KMS-11 (cell line): ENCODE results near the gene NDUFA11.

Experiments used
- H2AFZ ChIP-seq: fragments of 200-600 bp; sonication (generic); 2 replicates; pipeline ENCODE4 v1.6.1; 2016; ENCODE audit warnings: antibody characterized with exemption, mixed run types, low read depth
- H3K27ac ChIP-seq: fragments of 200-600 bp; sonication (generic); 2 replicates; pipeline ENCODE4 v1.6.1; 2016; ENCODE audit warnings: mild to moderate bottlenecking, mixed run types
- H3K27me3 ChIP-seq: fragments of 200-600 bp; sonication (generic); 2 replicates; pipeline ENCODE4 v1.6.1; 2017; ENCODE audit warnings: mild to moderate bottlenecking, low read depth, mixed run types, moderate library complexity; ENCODE audit not compliant: insufficient read depth
- H3K36me3 ChIP-seq: fragments of 200-600 bp; sonication (generic); 2 replicates; pipeline ENCODE4 v1.6.1; 2017; ENCODE audit warnings: mild to moderate bottlenecking, mixed run types; ENCODE audit not compliant: insufficient read depth
- H3K4me1 ChIP-seq: fragments of 200-600 bp; sonication (generic); 2 replicates; pipeline ENCODE4 v1.6.1; 2016; ENCODE audit warnings: mild to moderate bottlenecking, low read depth, mixed run types; ENCODE audit not compliant: poor library complexity, severe bottlenecking
- H3K4me2 ChIP-seq: fragments of 200-600 bp; sonication (generic); 2 replicates; pipeline ENCODE4 v1.7.0; 2016; ENCODE audit warnings: mild to moderate bottlenecking, mixed run types
- H3K4me3 ChIP-seq: fragments of 200-600 bp; sonication (generic); IDR thresholded peaks from 2 replicates; pipeline ENCODE4 v1.6.1; 2017; ENCODE audit warnings: low read depth, low read length, mixed read lengths; ENCODE audit not compliant: insufficient read depth
- H3K79me2 ChIP-seq: fragments of 200-600 bp; sonication (generic); 2 replicates; pipeline ENCODE4 v1.6.1; 2016; ENCODE audit warnings: low read depth, mixed run types; ENCODE audit not compliant: insufficient read depth
- H3K9ac ChIP-seq: fragments of 200-600 bp; sonication (generic); 2 replicates; pipeline ENCODE4 v1.6.1; 2016; ENCODE audit warnings: mild to moderate bottlenecking, mixed run types
- H4K20me1 ChIP-seq: fragments of 200-600 bp; sonication (generic); 2 replicates; pipeline ENCODE4 v1.6.1; 2016; ENCODE audit warnings: mild to moderate bottlenecking, mixed run types; ENCODE audit not compliant: insufficient read depth
- CTCF ChIP-seq: fragments of 200-600 bp; sonication (generic); conservative IDR thresholded peaks from 2 replicates; pipeline ENCODE4 v1.6.1; 2017; ENCODE audit warnings: low read depth, mild to moderate bottlenecking, antibody characterized with exemption, low read length, moderate library complexity, mixed read lengths

NDUFA11 gene

GRCh38 chr19:5905114-5905778, 1.7 kb upstream of the NDUFA11 start:
- Histone ChIP-seq H3K27ac (no peak overlapping the region), H3K27me3 (no peaks in the 10 kb centered on the region), H3K9ac (peak overlapping the region; percentile 50; the same call in 1 of the 2 replicates), H2AFZ (peak overlapping the region; percentile 51; the same call in 1 of the 2 replicates), H4K20me1 (no peaks in the 10 kb centered on the region; the same call in 1 of the 2 replicates), H3K4me2 (peak overlapping the region; percentile 47), H3K36me3 (no peaks in the 10 kb centered on the region), H3K79me2 (peaks cover 33% of the 10 kb centered on the region), H3K4me3 (no peak overlapping the region), H3K4me1 (peaks cover 9% of the 10 kb centered on the region)
- no peak for TF ChIP-seq CTCF

- peak within 1 kb of the TSS; percentile 83 for H3K27ac ChIP-seq
- no peaks in the 10 kb centered on the region for H3K36me3 ChIP-seq
- H3K4me1 ChIP-seq: peaks cover 9% of the 10 kb centered on the region
- no peak for TF ChIP-seq CTCF
- H3K79me2 ChIP-seq: peaks cover 40% of the 10 kb centered on the region
- peak within 1 kb of the TSS; percentile 97 for H3K9ac ChIP-seq
- H3K4me3 ChIP-seq: no peak within 1 kb of the TSS
- peak within 1 kb of the TSS; percentile 60 for H3K4me2 ChIP-seq
- peak within 1 kb of the TSS; percentile 77 for H2AFZ ChIP-seq
- H4K20me1 ChIP-seq: no peaks in the 10 kb centered on the region; the same call in 1 of the 2 replicates
- no peaks in the 10 kb centered on the region for H3K27me3 ChIP-seq
These were observed 943 bp upstream of the NDUFA11 start, which contains the start of gene VMAC for GRCh38 chr19:5904352-5905113. TSS of gene VMAC (plus strand) at chr19:5904872. CDS start at chr19:5904891, 19 bp downstream.

- H3K79me2 ChIP-seq: peaks cover 43% of the 10 kb centered on the region
- H3K9ac ChIP-seq: peak overlapping the region; percentile 97
- peaks cover 9% of the 10 kb centered on the region for H3K4me1 ChIP-seq
- H3K4me3 ChIP-seq: no peak overlapping the region
- peak overlapping the region; percentile 77 for H2AFZ ChIP-seq
- H3K4me2 ChIP-seq: peak overlapping the region; percentile 60
- no peaks in the 10 kb centered on the region for H3K36me3 ChIP-seq
- H4K20me1 ChIP-seq: no peaks in the 10 kb centered on the region; the same call in 1 of the 2 replicates
- peak overlapping the region; percentile 83 for H3K27ac ChIP-seq
- no peaks in the 10 kb centered on the region for H3K27me3 ChIP-seq
- no peak for TF ChIP-seq CTCF
These were observed 450 bp downstream of the NDUFA11 start for GRCh38 chr19:5903056-5903623.

- Histone ChIP-seq H3K27me3 (no peaks in the 10 kb centered on the region), H3K79me2 (peaks cover 46% of the 10 kb centered on the region), H3K9ac (no peak overlapping the region), H3K4me3 (no peak overlapping the region), H4K20me1 (no peaks in the 10 kb centered on the region; the same call in 1 of the 2 replicates), H3K36me3 (no peaks in the 10 kb centered on the region), H2AFZ (no peak overlapping the region), H3K27ac (no peak overlapping the region), H3K4me1 (peaks cover 9% of the 10 kb centered on the region), H3K4me2 (no peak overlapping the region)
- TF ChIP-seq CTCF: no peak
These were observed 2.6 kb downstream of the NDUFA11 start for GRCh38 chr19:5900976-5901375.
